Skeletal muscle cell (primary cell): ENCODE data around the gene ALDH5A1.

Source experiments
- DNase-seq: peaks from one replicate; pipeline ENCODE4 v3.0.0-alpha.2; 2010; ENCODE audit warnings: low read depth
- H3K4me3 ChIP-seq: 2 replicates; pipeline ENCODE4 v1.5.1; 2011; ENCODE audit warnings: low read depth, mild to moderate bottlenecking, control low read depth, low read length, moderate library complexity

Gene ALDH5A1

GRCh38 chr6:24517659-24518543, 23.1 kb downstream of the ALDH5A1 start:
- DNase-seq, result no peak
- no peak overlapping the region for H3K4me3 ChIP-seq

- H3K4me3 ChIP-seq, result no peak overlapping the region
- DNase-seq, result no peak
Measured at GRCh38 chr6:24520929-24521546, 26.3 kb downstream of the ALDH5A1 start.

GRCh38 chr6:24522228-24523176, 27.7 kb downstream of the ALDH5A1 start:
- H3K4me3 ChIP-seq, result no peak overlapping the region
- DNase-seq, result no peak

GRCh38 chr6:24524329-24524728, 29.6 kb downstream of the ALDH5A1 start:
- no peak for DNase-seq
- H3K4me3 ChIP-seq, result no peak overlapping the region

GRCh38 chr6:24524805-24525204, 30.0 kb downstream of the ALDH5A1 start:
- no peak overlapping the region for H3K4me3 ChIP-seq
- no peak for DNase-seq

- no peak overlapping the region for H3K4me3 ChIP-seq
- no peak for DNase-seq
Measured at GRCh38 chr6:24529985-24530384, 35.2 kb downstream of the ALDH5A1 start.

- no peak overlapping the region for H3K4me3 ChIP-seq
- DNase-seq, result no peak
Measured at GRCh38 chr6:24534329-24534728, 39.6 kb downstream of the ALDH5A1 start.

- H3K4me3 ChIP-seq, result no peak overlapping the region
- no peak for DNase-seq
Measured at GRCh38 chr6:24535210-24535609, 40.4 kb downstream of the ALDH5A1 start.

GRCh38 chr6:24536466-24536865, 41.7 kb downstream of the ALDH5A1 start:
- no peak for DNase-seq
- H3K4me3 ChIP-seq, result no peak overlapping the region

GRCh38 chr6:24537082-24537699, 42.4 kb downstream of the ALDH5A1 start:
- no peak for DNase-seq
- H3K4me3 ChIP-seq, result no peak overlapping the region

- no peak overlapping the region for H3K4me3 ChIP-seq
- no peak for DNase-seq
Measured at GRCh38 chr6:24537771-24538385, 43.1 kb downstream of the ALDH5A1 start.

- no peak for DNase-seq
- no peak overlapping the region for H3K4me3 ChIP-seq
Measured at GRCh38 chr6:24539416-24539815, 44.6 kb downstream of the ALDH5A1 start.

- no peak for DNase-seq
- no peak overlapping the region for H3K4me3 ChIP-seq
Measured at GRCh38 chr6:24540197-24540596, 45.4 kb downstream of the ALDH5A1 start.

- no peak overlapping the region for H3K4me3 ChIP-seq
Measured at GRCh38 chr6:24543683-24544082, 48.9 kb downstream of the ALDH5A1 start.

GRCh38 chr6:24545183-24545582, 50.4 kb downstream of the ALDH5A1 start:
- H3K4me3 ChIP-seq, result no peak overlapping the region
- DNase-seq, result no peak

More at GRCh38 chr6:24543683-24544082, 48.9 kb downstream of the ALDH5A1 start:
- DNase-seq, result no peak

GRCh38 chr6:24545691-24546090, 50.9 kb downstream of the ALDH5A1 start:
- H3K4me3 ChIP-seq, result no peak overlapping the region
- DNase-seq, result no peak

- H3K4me3 ChIP-seq, result no peak overlapping the region
- DNase-seq, result no peak
Measured at GRCh38 chr6:24546439-24546838, 51.7 kb downstream of the ALDH5A1 start.

- no peak overlapping the region for H3K4me3 ChIP-seq
- DNase-seq, result no peak
Measured at GRCh38 chr6:24547243-24547642, 52.5 kb downstream of the ALDH5A1 start.

- DNase-seq, result no peak
- H3K4me3 ChIP-seq, result no peak overlapping the region
Measured at GRCh38 chr6:24549158-24549557, 54.4 kb downstream of the ALDH5A1 start.
